Ascending aorta (tissue), 2 donors: ENCODE data around the gene FAM120C. TPM values are rescaled to one million over a fixed set of nuclear protein-coding genes. Genes with fewer than 3 reads are reported as not detected.

Experiments
- DNase-seq, 2 donors: peaks; one replicate each; pipeline ENCODE4 v3.0.0-alpha.2; 2019; ENCODE audit warnings: low spot score in 2 of 2
- H3K27ac ChIP-seq, 2 donors: fragments of 200-600 bp; sonication (generic); one replicate each; pipeline ENCODE4 v1.5.1; 2016 to 2017; ENCODE audit warnings: mild to moderate bottlenecking in 1 of 2
- H3K27me3 ChIP-seq: fragments of 200-600 bp; sonication (generic); one replicate; pipeline ENCODE4 v1.5.1; 2017
- H3K36me3 ChIP-seq, 2 donors: fragments of 200-600 bp; sonication (generic); one replicate each; pipeline ENCODE4 v1.5.1; 2016
- H3K4me1 ChIP-seq, 2 donors: fragments of 200-600 bp; sonication (generic); one replicate each; pipeline ENCODE4 v1.5.1; 2016 to 2017; ENCODE audit warnings: mild to moderate bottlenecking in 1 of 2
- H3K4me3 ChIP-seq, 2 donors: fragments of 200-600 bp; sonication (generic); one replicate each; pipeline ENCODE4 v1.5.1; 2016 to 2017; ENCODE audit warnings: mild to moderate bottlenecking in 1 of 2
- H3K9me3 ChIP-seq, 2 donors: fragments of 200-600 bp; sonication (generic); one replicate each; pipeline ENCODE4 v1.5.1; 2016
- intact Hi-C: fragments of 100-400 bp; cut with DNase I; formaldehyde crosslinking; loops from one replicate; pipeline ENCODE4 v1.15.1; 2023
- total RNA-seq: library from RNA; depleted of rRNA; stranded (reverse); fragments of >200 nt; gene quantifications from one replicate; pipeline ENCODE4 v1.1.0, GENCODE V29; 2016
- TF ChIP-seq, protein P1 (sequence below), 3 experiments: fragments of 200-600 bp in 2 of 3; fragments of 450-650 bp in 1 of 3; sonication (generic) in 2 of 3; IDR thresholded peaks; one replicate each; pipeline ENCODE4 v1.5.1; 2016 to 2019; ENCODE audit warnings: antibody characterized with exemption in 3 of 3, mild to moderate bottlenecking in 1 of 3, moderate library complexity in 1 of 3

FAM120C gene
- total RNA-seq, 1 donor from 2014 or later: 1.6 TPM

DNA sequence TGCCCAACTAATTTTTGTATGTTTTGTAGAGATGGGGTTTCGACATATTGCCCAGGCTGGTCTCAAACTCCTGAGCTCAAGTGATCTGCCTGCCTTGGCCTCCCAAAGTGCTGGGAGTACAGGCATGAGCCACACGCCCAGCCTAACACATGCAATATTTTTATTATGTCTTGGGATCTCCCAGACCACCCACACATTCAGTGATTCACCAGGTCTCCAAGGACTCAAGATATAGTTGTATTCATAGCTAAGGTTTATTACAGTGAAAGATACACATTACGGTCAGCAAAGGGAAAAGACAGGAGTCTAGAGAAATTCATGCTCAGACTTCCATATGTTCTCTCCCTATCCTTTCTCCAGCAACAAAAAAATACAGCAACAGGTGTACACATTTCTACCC, 25.5 kb upstream of the FAM120C start:
- H3K4me1 ChIP-seq: no peaks in the 10 kb centered on the region
- no peaks in the 10 kb centered on the region for H3K27me3 ChIP-seq
- no peak for DNase-seq
- intact Hi-C loops: no loop called here
- H3K27ac ChIP-seq: no peak overlapping the region
- no peaks in the 10 kb centered on the region for H3K36me3 ChIP-seq
- TF ChIP-seq, protein P1, sequence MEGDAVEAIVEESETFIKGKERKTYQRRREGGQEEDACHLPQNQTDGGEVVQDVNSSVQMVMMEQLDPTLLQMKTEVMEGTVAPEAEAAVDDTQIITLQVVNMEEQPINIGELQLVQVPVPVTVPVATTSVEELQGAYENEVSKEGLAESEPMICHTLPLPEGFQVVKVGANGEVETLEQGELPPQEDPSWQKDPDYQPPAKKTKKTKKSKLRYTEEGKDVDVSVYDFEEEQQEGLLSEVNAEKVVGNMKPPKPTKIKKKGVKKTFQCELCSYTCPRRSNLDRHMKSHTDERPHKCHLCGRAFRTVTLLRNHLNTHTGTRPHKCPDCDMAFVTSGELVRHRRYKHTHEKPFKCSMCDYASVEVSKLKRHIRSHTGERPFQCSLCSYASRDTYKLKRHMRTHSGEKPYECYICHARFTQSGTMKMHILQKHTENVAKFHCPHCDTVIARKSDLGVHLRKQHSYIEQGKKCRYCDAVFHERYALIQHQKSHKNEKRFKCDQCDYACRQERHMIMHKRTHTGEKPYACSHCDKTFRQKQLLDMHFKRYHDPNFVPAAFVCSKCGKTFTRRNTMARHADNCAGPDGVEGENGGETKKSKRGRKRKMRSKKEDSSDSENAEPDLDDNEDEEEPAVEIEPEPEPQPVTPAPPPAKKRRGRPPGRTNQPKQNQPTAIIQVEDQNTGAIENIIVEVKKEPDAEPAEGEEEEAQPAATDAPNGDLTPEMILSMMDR (IDR thresholded peaks at IDR 0.05): no peak
- H3K9me3 ChIP-seq: no peaks in the 10 kb centered on the region
- H3K4me3 ChIP-seq: no peak overlapping the region

DNA sequence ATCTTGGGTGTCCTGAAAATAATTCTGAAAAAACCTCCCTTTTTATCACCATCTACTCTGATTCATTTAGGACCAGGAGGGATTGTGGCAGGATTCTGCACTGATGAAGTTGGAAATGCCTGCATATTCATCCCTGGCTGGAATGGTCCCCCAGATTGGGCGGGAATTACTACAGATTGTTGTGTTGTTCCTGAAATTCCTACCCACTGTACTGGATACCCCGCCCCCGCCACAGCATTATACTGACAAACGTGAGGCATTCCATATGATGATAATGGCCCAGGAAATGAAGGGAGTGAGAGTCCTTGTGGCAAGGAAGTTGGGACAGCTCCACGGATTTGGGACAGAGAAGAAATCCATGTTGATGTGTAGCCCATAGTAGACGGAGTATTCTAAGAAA, 15.2 kb upstream of the FAM120C start:
- no peak for DNase-seq
- H3K27me3 ChIP-seq: no peaks in the 10 kb centered on the region
- H3K36me3 ChIP-seq: no peaks in the 10 kb centered on the region
- no peak overlapping the region for H3K4me3 ChIP-seq
- no peak overlapping the region for H3K27ac ChIP-seq
- intact Hi-C loops: no loop called here
- H3K9me3 ChIP-seq: no peaks in the 10 kb centered on the region
- no peaks in the 10 kb centered on the region for H3K4me1 ChIP-seq
- TF ChIP-seq, protein P1 (IDR thresholded peaks at IDR 0.05): no peak

DNA sequence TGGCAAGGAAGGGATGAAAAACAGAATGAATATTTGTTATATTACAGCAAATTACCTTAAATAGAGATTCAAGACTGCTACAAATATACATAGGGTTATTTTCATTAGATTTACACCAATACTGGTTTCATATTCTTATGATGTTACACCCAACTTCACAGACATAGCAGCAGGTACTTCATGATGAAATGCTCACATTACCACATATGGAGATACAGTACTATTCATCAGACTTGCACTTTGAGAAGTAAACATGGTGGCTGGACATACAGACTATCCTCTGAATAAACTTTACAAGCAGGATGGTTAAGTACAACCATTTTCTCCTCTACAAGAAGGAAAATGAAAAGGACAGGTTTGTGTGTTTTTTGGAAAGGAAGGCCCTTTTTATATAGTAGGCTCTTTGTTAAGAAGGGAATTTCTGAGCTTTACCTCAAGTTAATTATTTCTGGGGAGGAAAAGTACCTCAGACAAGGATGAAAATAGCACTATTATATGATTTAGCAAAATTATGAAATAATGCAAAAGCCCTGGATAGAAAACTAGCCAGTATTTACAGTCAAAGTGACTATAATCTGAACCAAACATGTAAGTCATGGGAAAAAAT, 12.0 kb upstream of the FAM120C start:
- H3K4me3 ChIP-seq: no peak overlapping the region
- H3K27ac ChIP-seq: no peak overlapping the region
- DNase-seq: no peak
- no peaks in the 10 kb centered on the region for H3K4me1 ChIP-seq
- H3K27me3 ChIP-seq: no peaks in the 10 kb centered on the region
- intact Hi-C loops: no loop called here
- TF ChIP-seq, protein P1 (IDR thresholded peaks at IDR 0.05): no peak
- no peaks in the 10 kb centered on the region for H3K36me3 ChIP-seq
- no peaks in the 10 kb centered on the region for H3K9me3 ChIP-seq

DNA sequence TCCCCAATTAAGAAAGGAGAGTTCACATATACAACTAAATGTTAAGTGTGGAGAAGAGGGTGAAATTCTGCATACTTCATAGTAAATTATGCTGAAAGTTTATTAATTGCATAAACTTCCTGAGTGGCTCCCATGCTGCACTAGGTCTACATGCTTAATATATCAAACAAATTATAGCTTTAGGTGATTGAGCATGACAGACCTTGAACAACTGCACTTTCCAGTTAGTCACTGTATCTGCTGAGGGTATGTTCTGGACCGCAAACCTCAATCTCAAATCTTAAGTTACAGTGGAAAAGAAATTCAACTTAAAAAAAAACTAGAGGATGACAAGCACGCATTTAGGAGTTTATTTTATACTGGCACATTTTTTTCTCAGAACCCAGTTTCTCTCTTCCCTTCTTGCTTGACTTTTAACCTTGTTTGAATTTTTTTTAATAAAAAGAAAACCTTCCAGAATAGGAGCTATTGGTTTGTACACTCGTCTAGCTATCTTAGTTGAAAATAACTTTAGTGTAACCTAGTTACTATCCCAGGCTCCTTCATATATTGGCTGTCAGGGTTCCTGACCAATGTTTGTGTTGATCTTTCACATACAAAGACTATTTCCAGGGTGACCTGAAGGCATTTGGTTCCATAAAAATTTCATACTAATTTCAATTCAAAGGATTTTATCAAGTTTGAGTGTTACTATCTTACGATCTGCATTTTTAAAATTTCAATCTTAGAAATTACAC, 10.2 kb upstream of the FAM120C start:
- Histone ChIP-seq H3K4me3 (no peak overlapping the region), H3K36me3 (no peaks in the 10 kb centered on the region), H3K4me1 (no peaks in the 10 kb centered on the region), H3K27ac (no peak overlapping the region), H3K27me3 (no peaks in the 10 kb centered on the region), H3K9me3 (no peaks in the 10 kb centered on the region)
- TF ChIP-seq, protein P1 (IDR thresholded peaks at IDR 0.05): no peak
- intact Hi-C loops: no loop called here
- no peak for DNase-seq

DNA sequence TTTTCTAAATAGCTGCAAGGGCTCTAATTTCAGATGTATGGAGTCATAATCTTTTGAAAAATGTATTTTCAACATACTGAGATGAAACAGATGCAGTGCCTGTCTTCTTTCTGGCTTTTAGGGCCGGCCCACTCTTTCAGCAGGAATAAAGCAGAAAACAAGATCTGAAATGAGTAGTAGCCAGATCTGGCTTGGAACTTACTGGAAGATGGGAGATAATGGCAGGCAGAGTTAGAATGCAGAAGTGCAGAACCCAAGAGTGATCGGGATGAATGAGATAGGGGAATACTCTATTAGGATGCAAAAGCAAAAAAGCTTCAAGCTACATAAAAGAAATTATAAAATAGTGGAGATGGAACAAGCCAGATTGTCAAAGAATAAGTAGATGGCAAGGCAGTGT, 1.4 kb upstream of the FAM120C start:
- Histone ChIP-seq H3K4me1 (peaks cover 0 to 3% of the 10 kb centered on the region in 2 donors), H3K27me3 (no peaks in the 10 kb centered on the region), H3K9me3 (no peaks in the 10 kb centered on the region), H3K27ac (no peak overlapping the region), H3K4me3 (no peak overlapping the region), H3K36me3 (no peaks in the 10 kb centered on the region)
- intact Hi-C loops: loop anchor here (5.0 to 10.0 kb wide), 4 partner anchors 173 to 820 kb away; partner anchors contain the start of genes APEX2, HUWE1 and WNK3
- no peak for DNase-seq
- TF ChIP-seq, protein P1 (IDR thresholded peaks at IDR 0.05): no peak
